CD4-positive, alpha-beta T cell treated with Interleukin-2 at 100 ng/mL for 4 hours (primary cell): Measurements from ENCODE around the gene IFT122.

Experiments
- DNase-seq: peaks from one replicate; pipeline ENCODE4 v3.0.0-alpha.2; 2020; ENCODE audit warnings: low spot score

Gene IFT122

DNA sequence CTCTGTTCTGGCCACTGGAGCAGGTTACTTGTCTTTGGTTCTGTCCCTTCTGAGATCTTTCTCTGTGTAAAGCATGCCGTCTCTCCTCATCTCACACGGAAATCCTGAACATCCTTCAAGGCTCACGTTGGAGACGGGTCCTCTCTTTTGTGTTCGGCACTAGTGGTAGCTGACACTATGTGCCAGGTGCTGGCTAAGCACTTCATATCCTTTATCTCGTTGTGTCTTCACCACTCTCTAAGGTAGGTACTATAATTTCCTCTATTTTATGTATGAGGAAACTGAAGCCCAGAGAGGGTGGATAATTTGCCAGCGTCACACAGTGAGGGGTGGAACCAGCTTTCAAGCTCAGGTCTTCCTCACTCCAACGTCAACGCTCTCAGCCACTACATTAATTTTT is 1.2 kb downstream of the IFT122 start:
- peak; percentile 12 for DNase-seq

DNA sequence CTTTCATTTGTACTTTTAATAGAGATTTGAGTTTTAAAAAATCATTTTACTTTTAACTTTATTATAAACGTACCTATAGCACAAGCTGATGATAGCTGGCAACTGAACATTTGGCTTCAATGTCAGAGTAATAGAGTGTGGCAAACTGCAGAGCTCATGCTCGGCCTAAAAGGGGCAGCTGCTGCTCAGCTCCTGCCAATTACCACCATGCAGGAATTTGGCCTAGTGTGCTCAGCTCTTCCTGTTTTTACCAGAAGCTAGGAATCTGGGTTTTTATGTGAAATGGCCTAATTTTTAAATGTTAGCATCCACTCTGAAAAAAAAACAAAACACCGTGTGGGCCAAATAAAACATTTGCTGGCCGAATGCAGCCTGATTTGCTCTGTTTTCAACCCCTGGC is 1.8 kb downstream of the IFT122 start:
- DNase-seq = no peak

DNA sequence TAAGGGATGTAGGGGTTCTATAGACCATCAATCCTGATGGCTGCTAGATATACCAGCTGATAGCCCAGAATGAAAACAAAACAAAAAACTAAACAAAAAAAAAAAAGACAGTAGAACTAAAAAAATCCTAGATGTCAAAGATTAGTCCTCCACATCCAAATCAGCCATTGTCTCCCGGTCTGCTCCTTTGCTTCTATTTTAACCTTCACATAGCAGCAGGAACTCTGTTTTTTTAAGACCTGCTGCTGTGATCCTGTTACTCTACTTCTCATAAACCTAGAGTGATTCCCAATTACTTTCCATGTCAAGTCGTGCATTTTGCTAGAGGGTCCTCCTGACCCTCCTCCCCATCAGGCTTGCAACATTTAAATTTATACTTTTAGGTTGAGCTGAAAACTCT is 2.5 kb downstream of the IFT122 start:
- no peak for DNase-seq

DNA sequence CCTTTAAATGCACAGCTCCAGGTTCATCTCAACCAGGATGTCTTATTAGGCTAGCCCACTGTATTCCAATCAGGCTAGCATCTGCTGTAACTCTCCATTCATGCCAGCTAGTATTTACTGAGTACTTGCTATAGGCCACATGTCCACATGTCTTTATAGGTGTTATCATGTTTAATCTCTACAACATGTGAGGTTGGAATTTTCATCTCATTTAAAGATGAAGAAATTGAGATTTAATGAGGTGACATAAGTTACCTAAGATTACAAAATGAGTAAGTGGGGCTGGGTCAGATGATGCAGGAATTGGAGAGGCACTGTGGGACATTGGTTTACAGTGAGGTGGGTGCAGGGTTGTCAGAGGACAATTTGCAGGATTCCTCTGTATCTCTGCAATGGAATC is 2.9 kb downstream of the IFT122 start:
- no peak for DNase-seq

DNA sequence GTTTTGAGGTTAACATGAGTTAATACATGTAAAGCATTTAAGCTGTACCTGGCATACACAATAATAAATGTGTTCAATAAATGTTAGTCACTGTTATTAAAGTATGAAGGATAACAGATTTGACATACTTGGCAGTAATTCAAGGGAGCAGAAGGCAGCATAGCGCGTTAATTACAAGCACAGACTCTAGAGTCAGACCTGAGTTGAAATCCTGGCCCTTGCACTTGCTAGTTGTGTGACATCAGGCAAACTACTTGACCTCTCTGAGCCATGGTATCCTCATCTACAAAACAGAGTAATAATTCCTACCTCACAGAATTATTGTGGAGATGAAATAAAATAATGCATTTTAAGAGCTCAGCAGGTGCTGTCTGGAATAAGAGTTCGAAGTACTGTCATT is 5.4 kb downstream of the IFT122 start:
- DNase-seq = no peak

DNA sequence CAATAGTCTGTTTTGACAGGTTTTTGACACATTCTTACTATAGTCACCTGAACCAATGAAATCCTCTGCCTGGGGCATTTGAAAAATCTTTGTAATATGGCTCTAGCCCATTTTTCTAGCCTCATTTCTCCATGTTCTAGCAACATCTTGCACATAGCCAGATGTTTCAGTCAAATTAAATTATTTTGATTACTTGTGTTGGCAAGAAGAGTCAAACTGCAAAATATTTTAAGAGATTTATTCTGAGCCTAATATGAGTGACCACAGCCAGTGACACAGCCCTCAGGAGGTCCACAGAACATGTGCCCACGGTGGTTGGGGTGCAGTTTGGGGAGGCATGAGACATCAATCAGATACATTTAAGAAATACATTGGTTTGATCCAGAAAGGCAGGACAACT is 6.9 kb downstream of the IFT122 start:
- DNase-seq = no peak

DNA sequence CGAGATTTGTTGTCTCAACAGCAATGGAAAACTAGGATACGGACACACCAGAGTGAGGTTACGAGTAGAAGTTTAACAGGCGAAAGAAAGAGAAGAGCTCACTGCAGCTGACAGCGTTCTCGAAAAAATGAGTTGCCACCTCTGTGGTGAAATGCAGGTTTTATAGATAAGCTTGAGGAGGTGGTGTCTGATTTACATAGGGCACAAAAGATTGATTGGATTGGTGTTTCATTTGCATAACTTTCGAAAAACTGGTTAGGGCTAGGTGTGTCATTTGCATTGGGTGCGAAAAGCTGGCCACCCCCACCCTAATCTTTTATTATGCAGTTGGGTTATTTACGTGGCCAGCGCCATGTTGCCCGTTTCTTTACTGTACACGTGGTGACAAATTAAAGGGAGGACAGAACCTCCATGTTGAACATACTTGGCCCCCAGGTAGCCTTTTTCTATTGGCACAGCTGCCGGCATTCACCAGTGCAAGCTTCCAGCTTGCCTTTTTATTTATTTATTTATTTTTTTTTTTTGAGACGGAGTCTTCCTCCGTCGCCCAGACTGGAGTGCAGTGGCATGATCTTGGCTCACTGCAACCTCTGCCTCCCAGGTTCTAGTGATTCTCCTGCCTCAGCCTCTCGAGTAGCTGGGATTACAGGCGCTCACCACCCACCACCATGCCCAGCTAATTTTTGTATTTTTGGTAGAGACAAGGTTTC is 8.3 kb downstream of the IFT122 start:
- no peak for DNase-seq

DNA sequence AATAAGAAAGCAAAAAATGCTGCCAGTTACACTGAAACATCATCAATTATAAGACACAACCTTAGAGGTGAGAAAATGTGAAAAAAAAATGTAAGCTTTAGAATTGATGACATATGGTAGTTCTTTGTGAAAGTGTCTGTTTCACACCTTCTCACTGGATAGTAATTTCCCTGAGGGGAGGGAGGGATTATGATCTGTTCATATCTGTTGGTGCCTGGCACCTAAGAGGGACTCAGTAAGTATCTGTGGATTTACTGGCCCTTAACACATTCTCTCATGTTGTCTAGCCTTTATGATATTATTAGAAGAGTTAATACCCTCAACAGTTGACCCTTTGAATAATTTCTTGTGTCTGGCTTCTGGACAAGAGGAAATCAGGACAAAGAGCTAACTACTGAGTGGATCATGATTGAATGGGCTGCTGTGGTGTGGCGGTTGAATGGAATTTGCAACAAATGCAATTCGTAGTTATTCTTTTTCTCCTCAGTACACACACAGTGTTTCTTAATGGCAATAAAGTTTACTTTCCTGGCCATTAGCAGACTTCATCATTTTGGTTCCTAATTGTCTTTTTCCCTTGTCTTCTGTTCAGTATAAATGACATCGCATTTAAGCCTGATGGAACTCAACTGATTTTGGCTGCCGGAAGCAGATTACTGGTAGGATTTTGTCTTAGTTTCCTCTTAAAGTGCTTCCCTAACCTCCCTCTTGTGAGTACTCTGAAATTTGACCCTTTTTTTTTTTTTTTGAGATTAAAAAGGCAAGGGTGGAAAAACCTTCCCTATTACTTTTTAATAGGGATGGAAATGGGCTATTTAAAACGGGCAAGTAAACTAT is 9.5 kb downstream of the IFT122 start:
- no peak for DNase-seq

DNA sequence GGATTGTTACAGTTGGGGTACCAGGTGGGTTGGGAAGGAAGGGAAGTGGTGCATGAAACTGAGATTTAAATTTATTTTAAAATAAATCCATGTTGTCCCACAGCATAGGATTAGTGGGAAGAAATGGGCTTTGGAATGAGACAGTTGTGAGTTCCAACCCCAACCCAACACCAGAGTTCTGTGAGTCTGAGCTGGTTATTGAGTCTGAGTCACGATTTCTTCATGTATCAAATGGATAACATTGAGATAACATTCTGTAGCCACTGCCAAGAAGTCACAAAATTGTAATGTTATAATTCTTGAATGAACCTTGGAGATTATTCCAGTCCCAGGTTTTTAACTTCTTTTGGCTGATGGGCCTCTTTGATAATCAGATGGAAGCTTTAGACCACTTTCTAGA is 13.7 kb downstream of the IFT122 start:
- no peak for DNase-seq

DNA sequence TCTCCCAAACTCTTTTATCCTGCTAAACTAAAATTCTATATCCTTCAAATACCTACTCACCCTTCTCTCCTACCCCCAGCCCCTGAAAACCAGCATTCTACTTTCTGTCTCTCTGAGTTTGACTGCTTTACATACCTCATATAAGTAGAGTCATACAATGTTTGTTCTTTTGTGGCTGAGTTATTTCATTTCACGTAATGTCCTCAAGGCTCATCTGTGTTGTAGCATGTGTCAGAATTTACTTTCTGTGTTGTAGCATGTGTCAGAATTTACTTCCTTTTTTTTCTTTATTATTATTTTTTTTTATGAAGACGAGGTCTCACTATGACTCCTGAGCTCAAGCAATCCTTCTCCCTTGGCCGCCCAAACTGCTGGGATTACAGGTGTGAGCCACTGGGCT is 20.1 kb downstream of the IFT122 start:
- DNase-seq = no peak

DNA sequence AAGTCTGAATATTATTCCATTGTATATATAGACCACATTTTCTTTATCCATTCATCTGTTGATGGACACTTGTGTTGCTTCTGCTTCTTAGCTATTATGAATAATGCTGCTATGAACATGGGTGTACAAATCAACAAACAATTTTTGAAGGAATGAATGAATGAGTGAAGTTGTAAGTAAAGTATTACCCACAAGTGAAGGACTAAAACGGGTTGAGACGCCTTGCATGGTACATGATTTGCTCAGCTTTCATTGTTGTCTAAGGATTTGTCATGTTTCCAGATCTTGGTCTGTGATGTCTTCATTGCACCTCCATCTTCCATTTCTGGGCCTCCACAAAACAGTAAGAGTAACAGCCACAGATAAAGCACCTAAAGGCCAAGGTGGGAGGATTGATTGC is 20.5 kb downstream of the IFT122 start:
- DNase-seq = no peak

DNA sequence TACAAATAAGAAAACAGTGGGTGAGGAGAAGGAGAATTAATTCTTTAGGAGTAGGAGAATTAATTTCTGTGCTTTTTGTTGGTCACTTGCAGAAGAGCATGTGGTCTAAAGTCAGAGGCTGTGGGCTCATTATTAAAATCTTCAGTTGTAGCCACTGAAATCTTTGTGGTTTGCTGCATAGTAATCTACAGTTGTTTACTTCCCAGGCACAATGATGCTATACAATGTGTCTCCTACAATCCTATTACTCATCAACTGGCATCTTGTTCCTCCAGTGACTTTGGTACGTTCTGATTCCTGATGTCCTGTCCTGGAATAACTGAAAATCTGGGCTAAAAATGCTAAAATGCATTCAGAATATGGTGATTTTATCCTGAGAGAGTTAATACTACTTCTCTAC is 21.0 kb downstream of the IFT122 start:
- DNase-seq = no peak

DNA sequence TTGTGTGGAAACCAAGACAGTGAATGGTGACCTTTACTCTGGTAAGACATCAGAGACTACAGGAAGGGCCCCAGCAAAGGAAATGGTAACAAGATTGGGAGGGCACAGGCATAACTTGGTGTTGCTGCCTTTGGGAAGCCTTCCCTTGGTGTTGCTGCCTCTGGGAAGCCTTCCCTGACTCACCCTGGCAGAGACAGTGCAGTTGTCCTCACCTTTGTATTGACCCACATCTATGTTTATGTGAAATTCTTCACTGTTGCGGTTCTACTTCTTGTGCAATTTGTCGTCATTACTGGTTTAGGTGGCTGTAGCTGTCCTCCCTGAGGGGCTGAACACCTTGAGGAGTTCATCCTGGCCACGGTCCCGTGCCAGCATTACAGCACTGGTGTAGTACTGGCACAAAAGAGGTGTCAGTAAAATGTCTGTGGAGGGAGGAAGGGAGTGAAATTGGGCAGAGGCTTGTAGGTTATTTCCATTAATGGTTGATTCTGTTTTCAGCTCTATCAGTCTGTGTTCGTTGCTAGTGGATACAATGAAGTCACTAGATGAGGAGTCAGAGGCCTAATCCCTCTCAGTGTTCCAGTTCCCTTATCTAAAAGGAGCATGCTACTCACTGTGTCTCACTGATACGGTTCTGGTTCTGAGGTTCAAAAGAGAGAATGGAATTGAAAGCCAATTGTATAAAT is 21.6 kb downstream of the IFT122 start:
- DNase-seq = no peak

DNA sequence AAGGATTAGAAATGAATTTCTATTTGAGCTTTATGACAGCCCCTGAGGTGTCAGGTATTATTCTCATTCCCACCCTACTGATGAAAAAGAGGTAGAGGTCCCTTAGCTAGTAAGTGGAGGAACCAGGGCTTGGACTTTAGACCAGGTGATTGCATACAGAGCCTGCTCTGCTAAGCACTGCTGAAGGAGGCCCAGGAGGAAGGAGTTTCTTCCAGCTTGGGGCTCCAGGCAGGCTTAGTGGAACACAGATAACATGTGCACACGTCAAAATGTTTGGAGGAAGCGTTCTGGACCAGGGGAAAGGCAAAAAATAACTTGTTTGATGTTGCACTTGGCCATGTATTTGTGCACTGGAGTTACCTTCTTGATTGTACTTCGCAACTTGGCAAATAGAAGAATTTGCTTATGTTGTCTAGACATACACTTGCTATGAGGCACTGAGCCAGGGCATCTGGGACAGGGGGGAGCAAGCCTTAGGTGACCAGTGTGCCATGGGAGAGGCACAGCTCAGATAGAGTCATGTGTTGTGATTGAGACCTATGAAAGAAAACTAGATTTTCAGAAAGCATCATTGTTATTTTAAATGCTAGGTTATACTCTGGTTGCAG is 22.4 kb downstream of the IFT122 start:
- no peak for DNase-seq

DNA sequence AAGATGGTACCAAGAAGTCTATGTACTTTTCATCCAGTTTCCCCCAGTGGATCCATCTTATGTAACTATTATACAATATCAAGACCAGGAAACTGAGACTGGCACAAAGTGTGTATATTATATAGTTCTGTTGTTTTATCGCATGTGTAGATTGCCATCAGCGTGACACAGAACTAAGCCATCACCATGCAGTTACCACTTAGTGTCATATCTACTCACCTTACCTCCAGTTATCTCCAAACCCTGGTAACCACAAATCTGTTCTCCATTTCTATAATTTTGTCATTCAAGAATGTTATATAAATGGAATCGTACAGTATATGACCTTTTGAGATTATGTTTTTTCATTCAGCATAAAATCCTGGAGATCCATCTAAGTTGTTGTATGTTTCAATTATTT is 23.1 kb downstream of the IFT122 start:
- no peak for DNase-seq

DNA sequence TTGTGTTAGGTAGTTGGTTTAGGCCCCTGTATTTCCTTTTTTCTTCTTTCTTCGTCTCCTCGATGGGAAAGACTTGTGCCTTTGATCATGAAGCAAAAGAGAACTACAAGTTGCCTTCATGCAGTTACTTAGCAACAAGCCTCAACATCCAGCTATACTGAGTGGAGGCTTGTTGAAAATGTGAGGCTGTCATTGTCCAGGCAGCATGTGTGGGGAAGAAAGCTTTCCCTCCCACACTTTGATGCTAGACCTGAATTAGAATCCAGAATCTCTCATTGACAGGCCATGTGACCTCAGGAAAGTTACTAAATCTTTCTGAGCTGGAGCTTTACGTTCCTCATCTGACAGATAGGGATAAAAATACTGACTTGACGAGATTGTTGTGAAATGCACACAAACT is 23.7 kb downstream of the IFT122 start:
- no peak for DNase-seq

DNA sequence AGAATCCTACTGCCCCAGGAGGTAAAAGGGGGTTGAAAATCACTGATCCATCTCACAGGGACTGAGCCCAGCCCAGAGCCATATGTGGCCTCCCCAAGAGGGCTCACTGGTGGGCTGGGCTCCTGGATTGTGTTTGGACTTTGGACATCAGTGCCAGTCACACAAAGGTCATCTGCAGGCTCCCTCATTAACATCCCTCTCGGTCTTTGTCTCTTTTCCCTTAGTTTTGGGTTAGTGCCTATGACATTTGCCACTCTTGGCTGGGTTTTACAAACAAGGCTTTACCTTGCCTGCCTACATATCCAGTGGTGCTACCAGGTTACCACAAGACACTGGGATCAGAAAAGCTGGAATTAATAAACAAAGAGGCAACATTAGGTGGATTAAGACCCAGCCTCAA is 27.9 kb downstream of the IFT122 start:
- no peak for DNase-seq

DNA sequence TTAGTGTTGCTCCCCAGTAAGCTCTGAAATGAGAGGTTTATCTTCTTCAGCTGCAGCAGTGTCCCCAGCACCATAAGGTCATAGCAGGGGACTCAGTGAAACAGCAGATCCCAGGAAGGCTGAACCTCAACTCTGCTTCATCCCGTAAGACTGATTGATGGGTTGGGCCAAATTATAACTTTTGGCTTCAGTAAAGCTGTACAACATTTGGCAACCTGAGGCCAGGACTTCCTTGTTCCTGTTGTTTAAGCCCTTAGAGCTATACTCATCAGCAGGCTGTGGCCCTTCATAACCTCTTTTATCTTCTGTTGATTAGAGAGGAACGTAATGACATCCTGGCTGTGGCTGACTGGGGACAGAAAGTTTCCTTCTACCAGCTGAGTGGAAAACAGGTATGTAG is 29.0 kb downstream of the IFT122 start:
- DNase-seq = no peak

DNA sequence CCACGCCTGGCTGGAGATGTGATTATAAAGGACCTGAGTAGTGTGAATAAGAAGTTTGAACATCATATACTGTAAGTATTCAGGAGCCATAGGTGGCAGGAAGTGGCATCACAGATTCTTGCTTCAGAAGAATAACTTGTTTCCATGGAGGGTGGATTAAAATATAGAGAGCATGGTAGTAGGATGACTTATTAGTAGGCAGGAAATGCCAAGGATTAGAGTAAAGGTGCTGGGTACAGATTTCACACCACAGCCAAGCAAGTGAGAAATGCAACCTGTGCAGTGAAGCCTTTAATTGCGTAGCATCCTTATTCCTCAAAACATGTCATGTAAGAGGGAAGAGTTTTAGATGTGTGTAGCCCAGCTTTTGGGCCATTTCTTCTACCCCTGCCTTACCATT is 30.8 kb downstream of the IFT122 start:
- no peak for DNase-seq

DNA sequence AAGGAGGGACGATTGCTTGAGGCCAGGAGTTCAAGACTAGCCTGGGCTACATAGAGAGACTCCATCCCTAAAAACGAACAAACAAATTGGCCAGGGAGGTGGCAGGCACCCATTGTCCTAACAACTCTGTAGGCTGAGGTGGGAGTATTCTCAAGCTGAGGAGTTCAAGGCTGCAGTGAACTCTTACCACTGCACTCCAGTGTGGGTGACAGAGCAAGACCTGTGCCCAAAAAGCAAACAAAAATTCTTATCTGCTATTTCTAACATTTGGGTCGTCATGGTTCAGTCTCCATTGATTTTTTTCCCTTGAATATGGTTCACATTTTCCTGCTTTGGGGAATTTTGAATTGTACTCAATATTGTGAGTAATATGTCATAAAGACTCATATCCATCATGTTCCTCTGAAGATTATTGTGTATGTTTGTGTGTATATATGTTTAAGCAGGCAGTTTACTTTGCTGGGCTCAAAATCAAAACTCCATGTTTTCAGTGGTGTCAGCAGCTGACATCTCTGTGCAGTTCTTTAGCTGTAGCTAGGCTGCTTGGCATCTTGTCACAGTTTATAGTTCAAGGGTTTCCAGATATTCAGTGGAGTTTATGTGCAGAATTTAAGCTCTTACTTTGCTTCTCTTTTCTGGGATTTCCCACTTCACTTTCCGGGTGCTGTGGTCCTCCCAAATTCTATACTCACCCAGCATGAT is 33.2 kb downstream of the IFT122 start:
- DNase-seq = no peak

DNA sequence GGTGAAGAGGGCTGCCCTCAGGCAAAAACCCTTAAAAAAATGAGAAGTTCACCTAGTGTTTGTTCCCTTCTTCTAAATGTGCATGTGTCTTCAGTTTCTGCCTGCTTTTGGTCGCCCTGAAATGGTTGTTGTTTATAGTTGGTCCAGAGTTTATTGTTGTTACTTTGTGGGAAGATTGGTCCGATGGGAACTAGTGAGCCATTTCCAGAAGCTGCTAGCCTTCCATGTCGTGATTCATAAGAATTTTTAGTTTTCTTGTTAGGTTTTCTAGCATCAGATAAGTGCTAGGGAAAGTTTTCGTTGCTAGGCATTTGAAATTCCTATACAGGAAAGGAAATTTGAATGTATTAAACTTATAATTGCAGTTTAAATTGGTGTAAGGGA is 33.7 kb downstream of the IFT122 start:
- DNase-seq = no peak
